A673 (cell line): ENCODE results near the gene SLC12A7. TPM values are rescaled to one million over a fixed set of nuclear protein-coding genes. Genes with fewer than 3 reads are reported as not detected.

Source experiments
- BruUV-seq: library from RNA; stranded (reverse); fragments of 400-500 nt; replicated peaks from 2 replicates; lab custom pipeline; 2021; lab: Mats Ljungman, UMichigan
- CTCF ChIA-PET: fragments of 300-600 bp; sonication (Branson Sonifier 250); formaldehyde crosslinking; loops from one replicate; lab custom pipeline; 2022; ENCODE audit warnings: antibody characterized with exemption; lab: Charles Lee
- POLR2A ChIA-PET: fragments of 300-600 bp; sonication (Branson Sonifier 250); formaldehyde crosslinking; loops from one replicate; lab custom pipeline; 2022; ENCODE audit warnings: antibody characterized with exemption; ENCODE audit not compliant: low non-redundant PET; lab: Charles Lee
- DNase-seq: peaks from one replicate; pipeline ENCODE4 v3.0.0-alpha.2; 2015; ENCODE audit warnings: low spot score
- H3K27ac ChIP-seq: fragments of 200-600 bp; sonication (generic); 2 replicates; pipeline ENCODE4 v1.5.1; 2016; ENCODE audit warnings: mixed run types, low read depth, mild to moderate bottlenecking, mixed read lengths, antibody characterized with exemption, low read length; ENCODE audit not compliant: poor library complexity, severe bottlenecking
- H3K27me3 ChIP-seq: fragments of 200-600 bp; sonication (generic); replicated peaks from 2 replicates; pipeline ENCODE4 v1.6.1; 2017; ENCODE audit warnings: mixed run types, low read depth, mild to moderate bottlenecking, mixed read lengths, antibody characterized with exemption, low read length; ENCODE audit not compliant: insufficient read depth, poor library complexity
- H3K36me3 ChIP-seq: fragments of 200-600 bp; sonication (generic); 2 replicates; pipeline ENCODE4 v1.6.1; 2016; ENCODE audit warnings: mixed run types, mild to moderate bottlenecking, mixed read lengths, antibody characterized with exemption, low read length; ENCODE audit not compliant: insufficient read depth, poor library complexity, severe bottlenecking
- H3K4me1 ChIP-seq: fragments of 200-600 bp; sonication (generic); 2 replicates; pipeline ENCODE4 v1.6.1; 2017; ENCODE audit warnings: mixed run types, mild to moderate bottlenecking, mixed read lengths, antibody characterized with exemption, low read length; ENCODE audit not compliant: insufficient read depth, poor library complexity, severe bottlenecking
- H3K4me3 ChIP-seq: fragments of 200-600 bp; sonication (generic); 2 replicates; pipeline ENCODE4 v1.5.1; 2016; ENCODE audit warnings: low read depth, mixed run types, mild to moderate bottlenecking, mixed read lengths, low read length; ENCODE audit not compliant: poor library complexity, severe bottlenecking
- H3K9me3 ChIP-seq: fragments of 200-600 bp; sonication (generic); 2 replicates; pipeline ENCODE4 v1.6.1; 2016; ENCODE audit warnings: mixed run types, low read depth, mild to moderate bottlenecking, mixed read lengths, antibody characterized with exemption, low read length; ENCODE audit not compliant: poor library complexity, severe bottlenecking
- EZH2 ChIP-seq: fragments of 200-600 bp; sonication (generic); IDR thresholded peaks from 2 replicates; pipeline ENCODE4 v1.6.1; 2017; ENCODE audit warnings: borderline replicate concordance, low read depth, mild to moderate bottlenecking, mixed read lengths, antibody characterized with exemption, low read length; ENCODE audit not compliant: poor library complexity, severe bottlenecking
- intact Hi-C: fragments of 100-400 bp; cut with micrococcal nuclease; formaldehyde crosslinking; loops from one replicate; pipeline ENCODE4 v1.10.0; 2022; ENCODE audit not compliant: unreplicated experiment
- total RNA-seq: library from RNA; stranded (reverse); gene quantifications from 2 replicates; pipeline ENCODE4 v1.2.3, GENCODE V29; 2021
- TF ChIP-seq, protein P1 (sequence below): fragments of 300-800, 200-600 bp; sonication (generic); conservative IDR thresholded peaks from 2 replicates; pipeline ENCODE4 v1.5.1; 2017; ENCODE audit warnings: low read depth, mild to moderate bottlenecking, antibody characterized with exemption, low read length, moderate library complexity, mixed read lengths

SLC12A7 gene
- total RNA-seq, 1 experiment from 2014 or later = 45.2 TPM

GRCh38 chr5:1153428-1153827, 41.6 kb upstream of the SLC12A7 start:
- no peak for TF ChIP-seq EZH2
- TF ChIP-seq, protein P1, sequence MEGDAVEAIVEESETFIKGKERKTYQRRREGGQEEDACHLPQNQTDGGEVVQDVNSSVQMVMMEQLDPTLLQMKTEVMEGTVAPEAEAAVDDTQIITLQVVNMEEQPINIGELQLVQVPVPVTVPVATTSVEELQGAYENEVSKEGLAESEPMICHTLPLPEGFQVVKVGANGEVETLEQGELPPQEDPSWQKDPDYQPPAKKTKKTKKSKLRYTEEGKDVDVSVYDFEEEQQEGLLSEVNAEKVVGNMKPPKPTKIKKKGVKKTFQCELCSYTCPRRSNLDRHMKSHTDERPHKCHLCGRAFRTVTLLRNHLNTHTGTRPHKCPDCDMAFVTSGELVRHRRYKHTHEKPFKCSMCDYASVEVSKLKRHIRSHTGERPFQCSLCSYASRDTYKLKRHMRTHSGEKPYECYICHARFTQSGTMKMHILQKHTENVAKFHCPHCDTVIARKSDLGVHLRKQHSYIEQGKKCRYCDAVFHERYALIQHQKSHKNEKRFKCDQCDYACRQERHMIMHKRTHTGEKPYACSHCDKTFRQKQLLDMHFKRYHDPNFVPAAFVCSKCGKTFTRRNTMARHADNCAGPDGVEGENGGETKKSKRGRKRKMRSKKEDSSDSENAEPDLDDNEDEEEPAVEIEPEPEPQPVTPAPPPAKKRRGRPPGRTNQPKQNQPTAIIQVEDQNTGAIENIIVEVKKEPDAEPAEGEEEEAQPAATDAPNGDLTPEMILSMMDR = no peak
- CTCF ChIA-PET = no interaction called here
- peaks cover 19% of the 10 kb centered on the region for H3K27me3 ChIP-seq
- no peaks in the 10 kb centered on the region for H3K4me1 ChIP-seq
- no peak overlapping the region for H3K4me3 ChIP-seq
- BruUV-seq = no TSS peak
- POLR2A ChIA-PET = no interaction called here
- DNase-seq = no peak
- intact Hi-C loops = no loop called here
- no peaks in the 10 kb centered on the region for H3K9me3 ChIP-seq
- no peak overlapping the region for H3K27ac ChIP-seq
- no peaks in the 10 kb centered on the region for H3K36me3 ChIP-seq

GRCh38 chr5:1152771-1153282, 41.0 kb upstream of the SLC12A7 start:
- TF ChIP-seq, protein P1 = no peak
- no peak for TF ChIP-seq EZH2
- CTCF ChIA-PET = no interaction called here
- DNase-seq = no peak
- no peaks in the 10 kb centered on the region for H3K36me3 ChIP-seq
- POLR2A ChIA-PET = no interaction called here
- H3K27ac ChIP-seq = no peak overlapping the region
- no TSS peak for BruUV-seq
- peaks cover 19% of the 10 kb centered on the region for H3K27me3 ChIP-seq
- no peaks in the 10 kb centered on the region for H3K4me1 ChIP-seq
- intact Hi-C loops = no loop called here
- H3K4me3 ChIP-seq = no peak overlapping the region
- no peaks in the 10 kb centered on the region for H3K9me3 ChIP-seq

GRCh38 chr5:1152156-1152555, 40.3 kb upstream of the SLC12A7 start:
- ChIA-PET CTCF (no interaction called here), POLR2A (no interaction called here)
- TF ChIP-seq, protein P1 = no peak
- no peaks in the 10 kb centered on the region for H3K4me1 ChIP-seq
- intact Hi-C loops = no loop called here
- H3K27me3 ChIP-seq = peaks cover 19% of the 10 kb centered on the region
- H3K4me3 ChIP-seq = no peak overlapping the region
- no peaks in the 10 kb centered on the region for H3K9me3 ChIP-seq
- no peak overlapping the region for H3K27ac ChIP-seq
- no TSS peak for BruUV-seq
- no peak for DNase-seq
- no peaks in the 10 kb centered on the region for H3K36me3 ChIP-seq
